B cell (primary cell): ENCODE measurements around the gene KNTC1. TPM values are rescaled to one million over a fixed set of nuclear protein-coding genes. Genes with fewer than 3 reads are reported as not detected.

Source experiments
- ATAC-seq: fragments of 200-7000 bp; cut with Tn5 transposase; one replicate; pipeline ENCODE4 v1.10.0; 2021; ENCODE audit warnings: low read depth, mild to moderate bottlenecking, moderate number of reproducible peaks, moderate library complexity
- CTCF ChIA-PET: fragments of 350-600 bp; sonication (Branson Sonifier 250); formaldehyde crosslinking; loops from one replicate; lab custom pipeline; 2021; ENCODE audit warnings: antibody characterized with exemption, inconsistent platforms; lab: Charles Lee
- POLR2A ChIA-PET: fragments of 350-600 bp; sonication (Branson Sonifier 250); formaldehyde crosslinking; loops from one replicate; lab custom pipeline; 2021; ENCODE audit warnings: antibody characterized with exemption; lab: Charles Lee
- DNase-seq: peaks from one replicate; pipeline ENCODE4 v3.0.0; 2013
- H2AFZ ChIP-seq: 2 replicates; pipeline ENCODE4 v1.6.1; 2012; ENCODE audit warnings: mild to moderate bottlenecking, low read depth, low read length; ENCODE audit not compliant: insufficient read depth, poor library complexity, severe bottlenecking
- H3K27ac ChIP-seq, 2 donors: 1 replicate in 1 of 2; 2 replicates in 1 of 2; pipeline ENCODE4 v1.5.1; 2012 to 2013; ENCODE audit warnings: low read length in 2 of 2, mild to moderate bottlenecking in 2 of 2, moderate library complexity in 1 of 2
- H3K27me3 ChIP-seq, 4 experiments: fragments of 200-600 bp in 1 of 4; sonication (generic) in 1 of 4; replicated peaks in 1 of 4; 1 replicate in 2 of 4; 2 replicates in 2 of 4; pipeline versions ENCODE4 v1.6.1 to v1.7.0; 2013 to 2016; ENCODE audit warnings: low read length in 3 of 4, mild to moderate bottlenecking in 2 of 4, mixed read lengths in 1 of 4, moderate library complexity in 1 of 4; ENCODE audit not compliant: insufficient read depth in 4 of 4, control insufficient read depth in 3 of 4; ENCODE audit errors: control extremely low read depth in 1 of 4
- H3K36me3 ChIP-seq, 2 experiments: replicated peaks in 1 of 2; 1 replicate in 1 of 2; 2 replicates in 1 of 2; pipeline versions ENCODE4 v1.6.1 to v1.7.1; 2013; ENCODE audit warnings: low read length in 1 of 2; ENCODE audit not compliant: insufficient read depth in 2 of 2, control insufficient read depth in 1 of 2; ENCODE audit errors: control extremely low read depth in 1 of 2, extremely low read depth in 1 of 2
- H3K4me1 ChIP-seq, 2 donors: fragments of 200-600 bp in 1 of 2; sonication (generic) in 1 of 2; 1 replicate in 1 of 2; 2 replicates in 1 of 2; pipeline versions ENCODE4 v1.5.1 to v1.6.1; 2013 to 2017; ENCODE audit warnings: low read length in 2 of 2; ENCODE audit not compliant: control insufficient read depth in 2 of 2, insufficient read depth in 2 of 2
- H3K4me2 ChIP-seq: replicated peaks from 2 replicates; pipeline ENCODE3; 2012; ENCODE audit warnings: mild to moderate bottlenecking, low read depth, low read length; ENCODE audit not compliant: poor library complexity, severe bottlenecking
- H3K4me3 ChIP-seq, 5 experiments: fragments of 200-600 bp in 1 of 5; sonication (generic) in 1 of 5; 1 replicate in 3 of 5; 2 replicates in 2 of 5; pipeline versions ENCODE4 v1.5.1 to v1.7.0; 2011 to 2016; ENCODE audit warnings: low read length in 4 of 5, mild to moderate bottlenecking in 4 of 5, low read depth in 2 of 5, control low read depth in 1 of 5, moderate library complexity in 1 of 5; ENCODE audit not compliant: insufficient read depth in 1 of 5; ENCODE audit errors: control extremely low read depth in 1 of 5, extremely low read depth in 1 of 5
- H3K79me2 ChIP-seq: fragments of 200-600 bp; sonication (generic); one replicate; pipeline ENCODE4 v1.6.0; 2016; ENCODE audit warnings: low read length; ENCODE audit not compliant: control insufficient read depth, insufficient read depth
- H3K9ac ChIP-seq: fragments of 200-600 bp; sonication (generic); 2 replicates; pipeline ENCODE4 v1.6.1; 2017; ENCODE audit warnings: mild to moderate bottlenecking, low read length, moderate library complexity
- H3K9me3 ChIP-seq, 3 donors: one replicate each; pipeline versions ENCODE4 v1.6.1 to v1.7.1; 2013; ENCODE audit warnings: low read length in 2 of 3; ENCODE audit not compliant: control insufficient read depth in 2 of 3, insufficient read depth in 1 of 3; ENCODE audit errors: control extremely low read depth in 1 of 3
- H4K20me1 ChIP-seq: 2 replicates; pipeline ENCODE4 v1.6.0; 2012; ENCODE audit warnings: mild to moderate bottlenecking, low read length; ENCODE audit not compliant: insufficient read depth, control insufficient read depth, poor library complexity, severe bottlenecking
- H3K27ac Mint-ChIP-seq: one replicate; pipeline ENCODE4 v1.8.0; 2021; ENCODE audit warnings: mixed read lengths
- H3K27me3 Mint-ChIP-seq: one replicate; pipeline ENCODE4 v1.8.0; 2021; ENCODE audit warnings: mixed read lengths
- H3K4me1 Mint-ChIP-seq: one replicate; pipeline ENCODE4 v1.8.0; 2021; ENCODE audit warnings: mixed read lengths
- H3K4me3 Mint-ChIP-seq: one replicate; pipeline ENCODE4 v1.8.0; 2021; ENCODE audit warnings: mixed read lengths
- H3K9me3 Mint-ChIP-seq: one replicate; pipeline ENCODE4 v1.8.0; 2022; ENCODE audit warnings: mixed read lengths; ENCODE audit not compliant: insufficient read depth
- CTCF ChIP-seq: fragments of 200-600 bp; IDR thresholded peaks from one replicate; pipeline ENCODE4 v1.8.0; 2022; ENCODE audit warnings: antibody characterized with exemption, mild to moderate bottlenecking
- EZH2 ChIP-seq: IDR thresholded peaks from 2 replicates; pipeline ENCODE4 v1.6.1; 2012; ENCODE audit warnings: borderline replicate concordance, low read depth, mild to moderate bottlenecking, moderate library complexity, low read length; ENCODE audit not compliant: insufficient read depth, poor library complexity, severe bottlenecking
- WGBS: methylation state at CpG from one replicate; pipeline ENCODE4 v1.1.5; 2013; ENCODE audit warnings: missing lambda C conversion rate; ENCODE audit not compliant: insufficient coverage; 5-methylcytosine and 5-hydroxymethylcytosine counted together
- intact Hi-C: fragments of 100-400 bp; cut with micrococcal nuclease; formaldehyde crosslinking; loops from one replicate; pipeline ENCODE4 v1.10.0; 2022
- polyA plus RNA-seq: library from polyadenylated mRNA; depleted of rRNA; stranded (reverse); fragments of >200 nt; gene quantifications from 2 replicates; pipeline ENCODE4 v1.2.3, GENCODE V29; 2012
- total RNA-seq, 2 donors: library from RNA; stranded (reverse); fragments of 120-200 nt in 1 of 2; gene quantifications; 1 replicate in 1 of 2; 2 replicates in 1 of 2; pipeline versions ENCODE4 v1.2.3 to v1.2.4, GENCODE V29; 2013 to 2022

KNTC1 gene
- total and polyA plus RNA-seq, 2 donors (not counting 1 experiment from before 2014, with no cell fraction given), result 27.1 to 52.4 TPM

- Mint-ChIP-seq H3K4me1 (no peaks in the 10 kb centered on the region), H3K27me3 (peaks cover 5% of the 10 kb centered on the region), H3K27ac (no peak overlapping the region), H3K4me3 (no peak overlapping the region), H3K9me3 (no peaks in the 10 kb centered on the region)
- Histone ChIP-seq H3K9ac (no peak overlapping the region), H3K4me3 (no peak overlapping the region), H3K79me2 (no peaks in the 10 kb centered on the region), H3K36me3 (no peaks in the 10 kb centered on the region), H3K4me2 (no peak overlapping the region), H3K9me3 (no peaks in the 10 kb centered on the region), H3K4me1 (no peaks in the 10 kb centered on the region), H4K20me1 (no peaks in the 10 kb centered on the region), H3K27ac (no peak overlapping the region), H2AFZ (no peak overlapping the region), H3K27me3 (no peaks in the 10 kb centered on the region)
- TF ChIP-seq CTCF, result no peak
- no peak for TF ChIP-seq EZH2
- DNase-seq (no peak), ATAC-seq (no peak)
- intact Hi-C loops, result no loop called here
- ChIA-PET CTCF (no interaction called here), POLR2A (no interaction called here)
- WGBS, result no CpG with 5 or more reads among the region's 2 CpGs
Measured at GRCh38 chr12:122668268-122668667, 141.2 kb downstream of the KNTC1 start.

GRCh38 chr12:122669397-122670070, 142.5 kb downstream of the KNTC1 start:
- POLR2A ChIA-PET, result no interaction called here
- no peaks in the 10 kb centered on the region for H3K27me3 ChIP-seq
- TF ChIP-seq EZH2 (no peak), CTCF (no peak)

More at GRCh38 chr12:122669397-122670070, 142.5 kb downstream of the KNTC1 start:
- Histone ChIP-seq H3K4me2 (no peak overlapping the region), H3K9ac (no peak overlapping the region), H3K79me2 (no peaks in the 10 kb centered on the region), H3K27ac (no peak overlapping the region), H3K4me1 (no peaks in the 10 kb centered on the region), H2AFZ (no peak overlapping the region), H3K36me3 (no peaks in the 10 kb centered on the region), H3K9me3 (no peaks in the 10 kb centered on the region), H3K4me3 (no peak overlapping the region), H4K20me1 (no peaks in the 10 kb centered on the region)
- DNase-seq (no peak), ATAC-seq (no peak)
- CTCF ChIA-PET, result no interaction called here
- intact Hi-C loops, result no loop called here
- Mint-ChIP-seq H3K4me3 (no peak overlapping the region), H3K27me3 (peaks cover 5% of the 10 kb centered on the region), H3K27ac (no peak overlapping the region), H3K4me1 (no peaks in the 10 kb centered on the region), H3K9me3 (no peaks in the 10 kb centered on the region)
- 100% methylated on average over 1 of the region's 5 CpGs for WGBS
